ENCODE results near the gene TSR1. TPM values are rescaled to one million over a fixed set of nuclear protein-coding genes. Genes with fewer than 3 reads are reported as not detected.
A peak's percentile ranks its signal among the peaks of the same experiment; 100 is the strongest.

The TSR1 gene
- total and polyA plus RNA-seq, 2 experiments from 2014 or later = 21.2 to 22.0 TPM

DNA sequence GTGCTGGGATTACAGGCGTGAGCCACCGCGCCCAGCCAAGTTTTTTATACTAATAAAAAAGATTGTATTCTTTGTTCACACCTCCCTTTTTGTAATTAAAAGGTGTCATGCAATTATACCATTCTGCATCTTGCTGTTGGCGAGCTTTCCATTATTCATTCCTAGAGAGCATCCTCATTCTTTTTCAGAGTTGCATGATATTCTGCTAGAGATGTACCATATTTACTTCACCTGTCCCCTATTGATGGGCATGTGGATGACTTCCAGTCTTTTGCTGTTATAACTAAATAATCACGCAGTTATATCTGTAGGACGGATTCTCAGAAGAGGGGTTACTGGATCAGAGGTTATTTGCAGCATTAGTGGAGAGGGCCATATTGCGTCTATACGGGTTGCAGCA, 18.1 kb upstream of the TSR1 start:
- no peak overlapping the region for H2AFZ ChIP-seq
- no peak overlapping the region for H3K27ac ChIP-seq
- H3K4me2 ChIP-seq = no peak overlapping the region
- H3K9me2 ChIP-seq (replicated peaks; ENCODE audit: insufficient read depth) = no peaks in the 10 kb centered on the region
- no peaks in the 10 kb centered on the region for H3K9me3 ChIP-seq (ENCODE audit: low read depth)
- H3K36me3 ChIP-seq (replicated peaks; ENCODE audit: insufficient read depth, low read depth) = no peaks in the 10 kb centered on the region
- no peaks in the 10 kb centered on the region for H3K79me2 ChIP-seq
- no peak for DNase-seq (ENCODE audit: low spot score)
- H3K27me3 ChIP-seq = no peaks in the 10 kb centered on the region
- no peaks in the 10 kb centered on the region for H4K20me1 ChIP-seq (ENCODE audit: insufficient read depth, poor library complexity, severe bottlenecking)
- no peak for TF ChIP-seq EZH2 (IDR thresholded peaks at IDR 0.05; ENCODE audit: borderline replicate concordance)
- TF ChIP-seq, protein P1, sequence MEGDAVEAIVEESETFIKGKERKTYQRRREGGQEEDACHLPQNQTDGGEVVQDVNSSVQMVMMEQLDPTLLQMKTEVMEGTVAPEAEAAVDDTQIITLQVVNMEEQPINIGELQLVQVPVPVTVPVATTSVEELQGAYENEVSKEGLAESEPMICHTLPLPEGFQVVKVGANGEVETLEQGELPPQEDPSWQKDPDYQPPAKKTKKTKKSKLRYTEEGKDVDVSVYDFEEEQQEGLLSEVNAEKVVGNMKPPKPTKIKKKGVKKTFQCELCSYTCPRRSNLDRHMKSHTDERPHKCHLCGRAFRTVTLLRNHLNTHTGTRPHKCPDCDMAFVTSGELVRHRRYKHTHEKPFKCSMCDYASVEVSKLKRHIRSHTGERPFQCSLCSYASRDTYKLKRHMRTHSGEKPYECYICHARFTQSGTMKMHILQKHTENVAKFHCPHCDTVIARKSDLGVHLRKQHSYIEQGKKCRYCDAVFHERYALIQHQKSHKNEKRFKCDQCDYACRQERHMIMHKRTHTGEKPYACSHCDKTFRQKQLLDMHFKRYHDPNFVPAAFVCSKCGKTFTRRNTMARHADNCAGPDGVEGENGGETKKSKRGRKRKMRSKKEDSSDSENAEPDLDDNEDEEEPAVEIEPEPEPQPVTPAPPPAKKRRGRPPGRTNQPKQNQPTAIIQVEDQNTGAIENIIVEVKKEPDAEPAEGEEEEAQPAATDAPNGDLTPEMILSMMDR (IDR thresholded peaks at IDR 0.05; ENCODE audit: poor library complexity) = no peak
- TF ChIP-seq EZH2phosphoT487 (IDR thresholded peaks at IDR 0.05; ENCODE audit: low read depth, severe bottlenecking, unreplicated experiment) = no peak
- H3K4me3 ChIP-seq = no peak overlapping the region
- WGBS (ENCODE audit: low lambda C conversion rate, missing lambda C conversion rate) = 80% methylated on average over 8 of the region's 8 CpGs
- no peaks in the 10 kb centered on the region for H3K4me1 ChIP-seq (ENCODE audit: insufficient read depth)

DNA sequence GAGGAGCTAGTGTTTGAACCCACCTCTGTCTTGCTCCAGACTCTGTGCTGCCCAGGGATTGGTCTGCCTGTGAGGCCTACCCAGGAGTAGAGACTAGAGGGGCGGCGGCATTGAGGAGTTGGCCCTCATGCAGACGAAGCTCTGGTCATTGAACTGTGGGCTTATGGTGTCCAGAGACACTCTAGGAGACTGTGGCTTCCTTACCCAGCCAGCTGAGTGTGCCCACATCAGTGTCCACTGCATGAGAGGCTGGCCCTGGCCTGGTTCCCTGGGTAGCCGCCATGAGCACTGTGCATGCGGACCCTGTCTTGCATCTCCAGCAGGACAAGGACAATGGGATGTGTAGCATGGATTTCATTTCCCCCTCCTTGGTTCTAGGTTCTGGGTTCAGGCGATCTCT, 15.0 kb upstream of the TSR1 start:
- Histone ChIP-seq H3K79me2 (no peaks in the 10 kb centered on the region), H3K9me3 (ENCODE audit: low read depth) (no peaks in the 10 kb centered on the region), H3K4me2 (no peak overlapping the region), H3K36me3 (replicated peaks; ENCODE audit: insufficient read depth, low read depth) (no peaks in the 10 kb centered on the region), H3K4me3 (no peak overlapping the region), H3K4me1 (ENCODE audit: insufficient read depth) (peaks cover 14% of the 10 kb centered on the region), H2AFZ (no peak overlapping the region), H3K27me3 (no peaks in the 10 kb centered on the region), H4K20me1 (ENCODE audit: insufficient read depth, poor library complexity, severe bottlenecking) (no peaks in the 10 kb centered on the region), H3K27ac (no peak overlapping the region), H3K9me2 (replicated peaks; ENCODE audit: insufficient read depth) (no peaks in the 10 kb centered on the region)
- TF ChIP-seq EZH2phosphoT487 (IDR thresholded peaks at IDR 0.05; ENCODE audit: low read depth, severe bottlenecking, unreplicated experiment) = no peak
- TF ChIP-seq, protein P1 (IDR thresholded peaks at IDR 0.05; ENCODE audit: poor library complexity) = no peak
- TF ChIP-seq EZH2 (IDR thresholded peaks at IDR 0.05; ENCODE audit: borderline replicate concordance) = no peak
- 99% methylated on average over 6 of the region's 6 CpGs for whole genome bisulfite sequencing (ENCODE audit: low lambda C conversion rate, missing lambda C conversion rate)
- DNase-seq (ENCODE audit: low spot score) = no peak

DNA sequence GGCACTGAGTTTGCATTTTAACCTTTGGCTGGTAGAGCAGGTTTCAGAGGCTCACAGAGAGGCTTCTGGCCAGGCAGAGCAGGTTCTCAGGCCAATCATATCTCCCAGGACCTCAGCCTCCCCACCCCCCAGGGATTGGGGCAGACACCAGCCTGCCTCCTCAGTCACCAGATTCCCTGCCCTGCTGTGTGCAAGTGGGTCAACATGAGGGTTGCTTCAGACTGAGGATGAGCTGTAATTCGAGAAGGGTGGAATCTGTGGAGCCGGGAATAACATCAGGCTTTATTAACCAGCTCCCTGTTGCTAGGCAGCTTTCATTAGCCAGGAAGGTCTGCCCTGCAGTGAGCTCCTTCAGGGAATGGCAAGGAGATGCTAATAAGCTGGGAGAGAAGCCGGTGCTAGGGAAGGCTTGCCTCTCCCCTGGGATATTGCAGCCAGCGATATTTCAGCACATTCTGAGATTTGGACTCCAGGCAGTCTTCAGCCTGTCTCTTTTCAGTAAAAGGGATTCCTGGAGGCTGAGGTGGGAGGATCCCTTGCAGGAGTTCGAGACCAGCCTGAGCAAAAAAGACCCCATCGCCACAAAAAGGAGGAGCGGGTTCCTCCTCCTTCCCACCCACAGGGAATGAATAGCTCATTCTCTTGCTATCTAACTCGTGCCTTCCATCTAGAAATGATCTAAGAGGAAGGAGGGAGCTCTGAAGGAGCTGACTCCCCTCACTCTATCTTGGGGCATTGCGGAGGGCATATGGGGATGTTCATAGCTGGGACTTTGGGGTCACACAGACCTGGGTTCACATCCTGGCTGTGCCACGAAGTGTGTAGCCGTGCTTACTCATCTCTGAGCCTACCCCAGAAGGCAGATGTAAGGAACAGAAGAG, 11.8 kb upstream of the TSR1 start:
- H3K79me2 ChIP-seq = no peaks in the 10 kb centered on the region
- H3K36me3 ChIP-seq (replicated peaks; ENCODE audit: insufficient read depth, low read depth) = no peaks in the 10 kb centered on the region
- no peaks in the 10 kb centered on the region for H3K9me3 ChIP-seq (ENCODE audit: low read depth)
- H3K4me2 ChIP-seq = peak overlapping the region; percentile 36
- DNase-seq (ENCODE audit: low spot score) = peak; percentile 85
- no peaks in the 10 kb centered on the region for H4K20me1 ChIP-seq (ENCODE audit: insufficient read depth, poor library complexity, severe bottlenecking)
- peaks cover 14% of the 10 kb centered on the region for H3K4me1 ChIP-seq (ENCODE audit: insufficient read depth)
- H3K27me3 ChIP-seq = no peaks in the 10 kb centered on the region
- TF ChIP-seq EZH2 (IDR thresholded peaks at IDR 0.05; ENCODE audit: borderline replicate concordance) = no peak
- TF ChIP-seq, protein P1 (IDR thresholded peaks at IDR 0.05; ENCODE audit: poor library complexity) = no peak
- TF ChIP-seq EZH2phosphoT487 (IDR thresholded peaks at IDR 0.05; ENCODE audit: low read depth, severe bottlenecking, unreplicated experiment) = no peak
- no peaks in the 10 kb centered on the region for H3K9me2 ChIP-seq (replicated peaks; ENCODE audit: insufficient read depth)
- 42% methylated on average over 11 of the region's 11 CpGs for WGBS (ENCODE audit: low lambda C conversion rate, missing lambda C conversion rate)
- H3K4me3 ChIP-seq = no peak overlapping the region
- no peak overlapping the region for H2AFZ ChIP-seq
- peak overlapping the region; percentile 55 for H3K27ac ChIP-seq

Data from hepatocyte (in vitro differentiated cells).